Kidney (tissue), 14 donors: ENCODE data around the gene PRELP. TPM values are rescaled to one million over a fixed set of nuclear protein-coding genes. Genes with fewer than 3 reads are reported as not detected.

Source experiments
- DNase-seq, 5 donors: peaks; one replicate each; pipeline ENCODE4 v3.0.0-alpha.2; 2013 to 2020
- FAIRE-seq: peaks from 2 replicates; lab custom pipeline; 2012; peaks lifted over from hg19 to GRCh38; lab: Jason Lieb, UNC
- H3K27ac ChIP-seq, 2 donors: one replicate each; pipeline ENCODE4 v1.7.0; 2013; ENCODE audit warnings: low read depth in 2 of 2, low read length in 2 of 2, inconsistent platforms in 1 of 2
- H3K27me3 ChIP-seq: one replicate; pipeline ENCODE4 v1.7.1; 2013; ENCODE audit warnings: low read length, inconsistent platforms; ENCODE audit not compliant: control insufficient read depth, insufficient read depth
- H3K36me3 ChIP-seq, 3 donors: one replicate each; pipeline versions ENCODE4 v1.7.0 to v1.7.1; 2013; ENCODE audit warnings: low read length in 3 of 3, control low read depth in 1 of 3, inconsistent platforms in 1 of 3; ENCODE audit not compliant: insufficient read depth in 3 of 3, control insufficient read depth in 2 of 3
- H3K4me1 ChIP-seq, 3 donors: one replicate each; pipeline versions ENCODE4 v1.7.0 to v1.7.1; 2013; ENCODE audit warnings: low read length in 3 of 3, inconsistent platforms in 1 of 3, low read depth in 1 of 3; ENCODE audit not compliant: control insufficient read depth in 2 of 3, insufficient read depth in 2 of 3
- H3K4me3 ChIP-seq, 3 donors: one replicate each; pipeline versions ENCODE4 v1.7.0 to v1.8.1; 2013; ENCODE audit warnings: low read length in 3 of 3, control low read depth in 1 of 3, inconsistent platforms in 1 of 3
- H3K9ac ChIP-seq, 3 donors: one replicate each; pipeline versions ENCODE4 v1.7.0 to v1.7.1; 2013; ENCODE audit warnings: low read length in 3 of 3, control low read depth in 1 of 3, inconsistent platforms in 1 of 3
- H3K9me3 ChIP-seq, 3 donors: one replicate each; pipeline versions ENCODE4 v1.7.0 to v1.7.1; 2013; ENCODE audit warnings: low read length in 3 of 3, control low read depth in 1 of 3, inconsistent platforms in 1 of 3; ENCODE audit not compliant: control insufficient read depth in 2 of 3, insufficient read depth in 1 of 3
- CTCF ChIP-seq: IDR thresholded peaks from 3 replicates; pipeline ENCODE4 v1.5.1; 2012; ENCODE audit warnings: mild to moderate bottlenecking, moderate library complexity, borderline replicate concordance; ENCODE audit not compliant: insufficient read depth; ENCODE audit errors: extremely low read depth
- intact Hi-C: fragments of 100-400 bp; cut with DNase I; formaldehyde crosslinking; loops from one replicate; pipeline ENCODE4 v1.11.1; 2022
- polyA plus RNA-seq: library from polyadenylated mRNA; stranded (reverse); fragments of 350-450 nt; fragmentation: Illumina TruSeq; extraction: RNeasy Lipid Tissue Mini Kit (QIAGEN cat#74804); gene quantifications from one replicate; pipeline ENCODE4 v1.2.3, GENCODE V29; 2014; ENCODE audit warnings: low read depth, low replicate concordance; ENCODE audit not compliant: insufficient read depth
- total RNA-seq: library from RNA; stranded (reverse); fragmentation: NEBNext Ultra II Directional; extraction: Animal tissue kit (Norgen Biotek cat#: 25700); gene quantifications from one replicate; pipeline ENCODE4 v1.2.1, GENCODE V29; 2021
- donor health status: control.
- donor health status: control.
- donor health status: control.
- donor health status: control.
- donor health status: control.
- donor health status: DM: yes; HTN: yes; CAD: no.
- donor health status: Normal renal cell carcinoma (clear cell type).

PRELP gene
- total and polyA plus RNA-seq, 2 donors from 2014 or later: 9.5 to 24.5 TPM

GRCh38 chr1:203478986-203479385 is 3.4 kb downstream of the PRELP start:
- peaks cover 0 to 6% (median 6%) of the 10 kb centered on the region in 3 donors for H3K4me1 ChIP-seq
- H3K4me3 ChIP-seq: no peak overlapping the region

DNA sequence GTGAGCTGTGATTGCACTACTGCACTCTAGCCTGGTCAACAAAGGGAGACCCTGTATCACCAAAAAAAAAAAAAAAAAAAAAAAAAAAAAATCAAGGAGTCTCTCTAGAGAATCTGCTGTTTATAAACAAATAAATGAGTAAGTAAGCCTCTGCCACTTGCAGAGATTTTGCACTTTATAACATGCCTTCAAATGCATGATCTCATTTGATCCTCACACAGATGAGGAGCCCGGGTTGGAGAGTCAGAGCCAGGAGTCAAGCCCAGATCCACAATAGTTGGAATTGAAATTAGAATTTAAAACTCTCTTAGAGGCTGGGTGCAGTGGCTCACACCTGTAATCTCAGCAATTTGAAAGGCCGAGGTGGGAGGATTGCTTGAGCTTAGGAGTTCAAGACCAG is 4.0 kb downstream of the PRELP start:
- no peak for FAIRE-seq
- no peak overlapping the region for H3K4me3 ChIP-seq

More at GRCh38 chr1:203478986-203479385, 3.4 kb downstream of the PRELP start:
- no peak overlapping the region for H3K9ac ChIP-seq
- FAIRE-seq (no peak), DNase-seq (peak in 1 of 5 donors; percentile 8)
- no peak for TF ChIP-seq CTCF
- H3K27ac ChIP-seq: no peak overlapping the region
- H3K27me3 ChIP-seq: no peaks in the 10 kb centered on the region
- intact Hi-C loops: no loop called here
- no peaks in the 10 kb centered on the region for H3K36me3 ChIP-seq
- no peaks in the 10 kb centered on the region for H3K9me3 ChIP-seq

GRCh38 chr1:203480084-203480483 is 4.5 kb downstream of the PRELP start:
- H3K4me3 ChIP-seq: no peak overlapping the region
- peak overlapping the region in 1 of 2 donors; percentile 71 for H3K27ac ChIP-seq
- H3K4me1 ChIP-seq: peaks cover 0 to 2% (median 2%) of the 10 kb centered on the region in 3 donors
- intact Hi-C loops: no loop called here
- no peaks in the 10 kb centered on the region for H3K36me3 ChIP-seq
- FAIRE-seq (no peak), DNase-seq (no peak)
- H3K27me3 ChIP-seq: no peaks in the 10 kb centered on the region
- H3K9me3 ChIP-seq: no peaks in the 10 kb centered on the region
- no peak for TF ChIP-seq CTCF
- H3K9ac ChIP-seq: no peak overlapping the region

More for the DNA sequence above, 4.0 kb downstream of the PRELP start:
- Histone ChIP-seq H3K27ac (no peak overlapping the region), H3K9ac (no peak overlapping the region), H3K9me3 (no peaks in the 10 kb centered on the region), H3K36me3 (no peaks in the 10 kb centered on the region), H3K4me1 (peaks cover 0 to 6% (median 6%) of the 10 kb centered on the region in 3 donors), H3K27me3 (no peaks in the 10 kb centered on the region)
- intact Hi-C loops: no loop called here
- no peak for DNase-seq
- no peak for TF ChIP-seq CTCF
